ENCODE measurements around the gene UNC13C.

The UNC13C gene

GRCh38 chr15:54482251-54482650, 504.0 kb downstream of the UNC13C start:
- no peak for DNase-seq (ENCODE audit: low read depth in 3 of 3)

GRCh38 chr15:54500330-54500729, 522.1 kb downstream of the UNC13C start:
- no peak for DNase-seq (ENCODE audit: low read depth in 3 of 3)

- DNase-seq (ENCODE audit: low read depth in 3 of 3) = no peak
Observed at GRCh38 chr15:54502416-54503075, 524.3 kb downstream of the UNC13C start.

GRCh38 chr15:54504695-54505094, 526.5 kb downstream of the UNC13C start:
- no peak for DNase-seq (ENCODE audit: low read depth in 3 of 3)

GRCh38 chr15:54506977-54507524, 528.8 kb downstream of the UNC13C start:
- DNase-seq (ENCODE audit: low read depth in 3 of 3) = no peak

- DNase-seq (ENCODE audit: low read depth in 3 of 3) = no peak
Observed at GRCh38 chr15:54514601-54515000, 536.4 kb downstream of the UNC13C start.

GRCh38 chr15:54515664-54516582, 537.7 kb downstream of the UNC13C start:
- DNase-seq (ENCODE audit: low read depth in 3 of 3) = no peak

- DNase-seq (ENCODE audit: low read depth in 3 of 3) = no peak
Observed at GRCh38 chr15:54517366-54517765, 539.1 kb downstream of the UNC13C start.

GRCh38 chr15:54518156-54518882, 540.1 kb downstream of the UNC13C start:
- no peak for DNase-seq (ENCODE audit: low read depth in 3 of 3)

- DNase-seq (ENCODE audit: low read depth in 3 of 3) = no peak
Observed at GRCh38 chr15:54519577-54519976, 541.3 kb downstream of the UNC13C start.

- no peak for DNase-seq (ENCODE audit: low read depth in 3 of 3)
Observed at GRCh38 chr15:54520616-54521015, 542.4 kb downstream of the UNC13C start.

GRCh38 chr15:54521206-54521605, 543.0 kb downstream of the UNC13C start:
- DNase-seq (ENCODE audit: low read depth in 3 of 3) = no peak

GRCh38 chr15:54528021-54528420, 549.8 kb downstream of the UNC13C start:
- DNase-seq (ENCODE audit: low read depth in 3 of 3) = no peak

GRCh38 chr15:54540721-54541120, 562.5 kb downstream of the UNC13C start:
- DNase-seq (ENCODE audit: low read depth in 3 of 3) = no peak

- DNase-seq (ENCODE audit: low read depth in 3 of 3) = no peak
Observed at GRCh38 chr15:54547491-54547890, 569.2 kb downstream of the UNC13C start.

- no peak for DNase-seq (ENCODE audit: low read depth in 3 of 3)
Observed at GRCh38 chr15:54550954-54551353, 572.7 kb downstream of the UNC13C start.

- no peak for DNase-seq (ENCODE audit: low read depth in 3 of 3)
Observed at GRCh38 chr15:54556231-54556630, 578.0 kb downstream of the UNC13C start.

- no peak for DNase-seq (ENCODE audit: low read depth in 3 of 3)
Observed at GRCh38 chr15:54559405-54560069, 581.3 kb downstream of the UNC13C start.

GRCh38 chr15:54560417-54560816, 582.2 kb downstream of the UNC13C start:
- no peak for DNase-seq (ENCODE audit: low read depth in 3 of 3)

- DNase-seq (ENCODE audit: low read depth in 3 of 3) = no peak
Observed at GRCh38 chr15:54564166-54564565, 585.9 kb downstream of the UNC13C start.

- no peak for DNase-seq (ENCODE audit: low read depth in 3 of 3)
Observed at GRCh38 chr15:54566654-54567053, 588.4 kb downstream of the UNC13C start.

Measured in stimulated activated CD4-positive, alpha-beta T cell treated with anti-CD3 and anti-CD28 coated beads, TNF-alpha, amount 100 ng/mL, for 48 hours (primary cell).